MCF 10A (cell line): ENCODE measurements around the gene SLC6A9. TPM values are rescaled to one million over a fixed set of nuclear protein-coding genes. Genes with fewer than 3 reads are reported as not detected.

Source experiments
- BruUV-seq: library from RNA; stranded (reverse); fragments of 400-500 nt; replicated peaks from 2 replicates; lab custom pipeline; 2021; lab: Mats Ljungman, UMichigan
- CTCF ChIA-PET: fragments of 300-600 bp; sonication (Branson Sonifier 250); formaldehyde crosslinking; extraction: SDS; loops from one replicate; lab custom pipeline; 2021; ENCODE audit warnings: antibody characterized with exemption, inconsistent platforms; lab: Yijun Ruan, JAX
- POLR2A ChIA-PET: fragments of 300-600, 350-650 bp; sonication (Branson Sonifier 250); formaldehyde crosslinking; extraction: SDS; loops from one replicate; lab custom pipeline; 2020; ENCODE audit warnings: antibody characterized with exemption, inconsistent platforms; lab: Yijun Ruan, JAX
- DNase-seq: peaks from one replicate; pipeline ENCODE4 v3.0.0-alpha.2; 2018; ENCODE audit not compliant: unreplicated experiment
- H3K27ac Mint-ChIP-seq: one replicate; pipeline ENCODE4 v1.8.0; 2022; ENCODE audit warnings: mild to moderate bottlenecking, low read depth, mixed read lengths; ENCODE audit not compliant: unreplicated experiment
- H3K27me3 Mint-ChIP-seq: one replicate; pipeline ENCODE4 v1.8.0; 2022; ENCODE audit warnings: mixed read lengths; ENCODE audit not compliant: insufficient read depth, unreplicated experiment
- H3K36me3 Mint-ChIP-seq: one replicate; pipeline ENCODE4 v1.8.0; 2022; ENCODE audit warnings: mild to moderate bottlenecking, moderate library complexity, mixed read lengths; ENCODE audit not compliant: insufficient read depth, unreplicated experiment
- H3K4me1 Mint-ChIP-seq: one replicate; pipeline ENCODE4 v1.8.0; 2022; ENCODE audit warnings: mixed read lengths; ENCODE audit not compliant: insufficient read depth, unreplicated experiment
- H3K4me3 Mint-ChIP-seq: one replicate; pipeline ENCODE4 v1.8.0; 2022; ENCODE audit warnings: mild to moderate bottlenecking, moderate library complexity, mixed read lengths; ENCODE audit not compliant: unreplicated experiment
- H3K9me3 Mint-ChIP-seq: one replicate; pipeline ENCODE4 v1.8.0; 2022; ENCODE audit warnings: mixed read lengths; ENCODE audit not compliant: unreplicated experiment
- CTCF ChIP-seq: fragments of 200-600 bp; IDR thresholded peaks from one replicate; pipeline ENCODE4 v1.8.0; 2022; ENCODE audit warnings: antibody characterized with exemption, mild to moderate bottlenecking; ENCODE audit not compliant: unreplicated experiment
- intact Hi-C: fragments of 100-400 bp; cut with micrococcal nuclease; formaldehyde crosslinking; loops from 2 replicates; pipeline ENCODE4 v1.14.1; 2022
- total RNA-seq: library from RNA; stranded (reverse); gene quantifications from 2 replicates; pipeline ENCODE4 v1.2.3, GENCODE V29; 2022

SLC6A9 gene
- total RNA-seq, 1 experiment from 2014 or later, result 64.9 TPM

DNA sequence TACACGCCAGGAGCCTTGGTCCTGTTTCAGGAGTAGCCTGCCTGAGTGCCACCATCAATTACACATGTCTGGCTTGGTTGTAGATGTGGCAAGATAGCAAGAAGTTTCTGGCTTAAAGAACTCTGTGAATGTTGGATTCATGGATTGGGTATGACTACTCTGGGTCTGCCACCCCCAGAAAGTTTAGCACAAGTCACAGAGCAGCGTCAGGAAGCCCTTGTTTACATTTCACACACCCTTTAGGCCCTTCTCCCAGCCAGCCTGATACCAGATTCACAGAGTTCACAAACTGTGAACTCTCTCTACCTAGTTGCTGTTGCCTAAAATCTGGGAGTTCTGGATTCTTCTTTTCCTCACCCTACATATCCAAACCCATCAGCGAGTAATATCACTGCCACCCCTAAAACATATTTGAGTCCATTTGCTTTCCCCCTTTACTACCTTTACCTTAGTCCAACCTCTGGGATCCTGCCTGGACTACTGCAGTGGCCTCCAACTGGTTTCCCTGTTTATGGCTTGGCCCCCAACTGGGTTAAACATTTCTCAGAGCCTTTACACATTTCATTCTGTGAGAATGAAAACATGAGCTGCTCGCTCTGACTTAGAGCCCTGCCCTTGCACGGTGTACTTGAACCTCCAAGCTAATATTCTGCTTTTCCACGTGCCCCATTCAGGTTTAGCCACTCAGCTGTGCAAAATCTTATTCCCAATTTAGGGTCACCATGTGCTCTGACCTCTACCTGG is 43.9 kb downstream of the SLC6A9 start:
- POLR2A ChIA-PET, result interaction anchor here (0.7 to 5.0 kb wide), 2 partner anchors 12 to 84 kb away, joined by 3 to 30 read pairs; partner anchors contain the start of gene ATP6V0B
- Mint-ChIP-seq H3K4me1 (peaks cover 13% of the 10 kb centered on the region), H3K4me3 (no peak overlapping the region), H3K27ac (no peak overlapping the region), H3K36me3 (peaks cover 38% of the 10 kb centered on the region), H3K27me3 (no peaks in the 10 kb centered on the region), H3K9me3 (no peaks in the 10 kb centered on the region)
- no peak for TF ChIP-seq CTCF
- intact Hi-C loops, result no loop called here
- no TSS peak for BruUV-seq
- CTCF ChIA-PET, result interaction anchor here (1.2 to 1.4 kb wide), 2 partner anchors 53 to 61 kb away, joined by 5 to 6 read pairs; no protein-coding TSS in a partner anchor
- DNase-seq, result no peak

DNA sequence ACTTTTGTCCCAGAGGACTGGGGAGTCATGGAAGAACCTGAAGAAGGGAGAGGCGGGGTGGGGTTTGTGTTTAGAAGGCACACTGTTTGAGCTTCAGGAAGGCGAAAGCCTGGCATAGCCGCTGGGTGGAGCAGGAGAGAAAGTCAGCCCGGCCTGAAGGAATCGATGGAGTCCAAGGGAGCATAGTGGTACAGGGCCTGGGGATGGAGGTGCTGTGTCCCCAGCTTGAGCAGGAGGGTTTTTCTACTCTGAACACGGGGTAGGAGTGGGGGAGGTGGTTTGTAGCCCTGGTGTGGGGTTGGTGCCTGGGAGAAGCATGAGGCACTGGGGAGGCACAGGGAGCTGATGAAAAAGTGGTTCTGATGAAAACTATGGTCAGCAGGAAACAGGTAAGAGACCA is 44.5 kb downstream of the SLC6A9 start:
- Mint-ChIP-seq H3K4me3 (no peak overlapping the region), H3K27ac (no peak overlapping the region), H3K36me3 (peaks cover 37% of the 10 kb centered on the region), H3K27me3 (no peaks in the 10 kb centered on the region), H3K9me3 (no peaks in the 10 kb centered on the region), H3K4me1 (peaks cover 18% of the 10 kb centered on the region)
- DNase-seq, result no peak
- POLR2A ChIA-PET, result no interaction called here
- intact Hi-C loops, result no loop called here
- no TSS peak for BruUV-seq
- CTCF ChIA-PET, result interaction anchor here (0.6 to 1.2 kb wide), 2 partner anchors 12 to 62 kb away, joined by 3 to 6 read pairs; no protein-coding TSS in a partner anchor
- TF ChIP-seq CTCF, result no peak

DNA sequence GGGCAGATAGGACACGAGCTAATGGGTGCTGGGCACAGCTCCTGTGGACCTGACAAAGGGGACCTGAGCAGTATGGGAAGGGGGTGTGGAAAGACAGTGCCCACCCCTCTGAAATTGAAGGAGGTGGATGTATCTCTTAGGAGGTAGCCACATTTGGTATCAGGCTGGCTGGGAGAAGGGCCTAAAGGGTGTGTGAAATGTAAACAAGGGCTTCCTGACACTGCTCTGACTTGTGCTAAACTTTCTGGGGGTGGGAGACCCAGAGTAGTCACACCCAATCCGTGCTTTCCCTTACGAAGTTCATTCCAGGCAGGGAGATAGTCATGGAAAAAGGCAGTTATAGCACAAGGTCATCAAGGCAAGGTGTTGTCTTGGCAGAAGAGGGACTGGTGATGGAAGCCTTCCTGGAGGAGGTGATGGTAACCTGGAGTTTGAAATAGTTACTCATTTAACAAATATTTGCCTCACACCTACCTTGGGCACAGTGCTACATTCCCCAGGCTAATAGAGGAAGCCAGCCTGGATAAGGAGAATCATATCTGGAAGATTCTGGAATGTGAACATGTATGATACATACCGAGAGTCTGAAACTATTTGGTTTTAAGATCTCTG is 45.2 kb downstream of the SLC6A9 start:
- no peak for DNase-seq
- intact Hi-C loops, result no loop called here
- Mint-ChIP-seq H3K9me3 (no peaks in the 10 kb centered on the region), H3K4me1 (peaks cover 21% of the 10 kb centered on the region), H3K27ac (peak overlapping the region; percentile 19), H3K36me3 (peaks cover 31% of the 10 kb centered on the region), H3K4me3 (no peak overlapping the region), H3K27me3 (no peaks in the 10 kb centered on the region)
- no peak for TF ChIP-seq CTCF
- CTCF ChIA-PET, result interaction anchor here (0.5 to 0.6 kb wide), 2 partner anchors 13 to 612 kb away, joined by 3 to 4 read pairs; no protein-coding TSS in a partner anchor
- POLR2A ChIA-PET, result no interaction called here
- BruUV-seq, result no TSS peak

GRCh38 chr1:43984855-43985254 is 46.4 kb downstream of the SLC6A9 start:
- Mint-ChIP-seq H3K4me3 (no peak overlapping the region), H3K9me3 (no peaks in the 10 kb centered on the region), H3K36me3 (peaks cover 26% of the 10 kb centered on the region), H3K27me3 (no peaks in the 10 kb centered on the region), H3K4me1 (peaks cover 30% of the 10 kb centered on the region), H3K27ac (no peak overlapping the region)
- CTCF ChIA-PET, result interaction anchor here (0.6 kb wide), 1 partner anchor 26 kb away, joined by 3 read pairs; no protein-coding TSS in a partner anchor
- intact Hi-C loops, result no loop called here
- BruUV-seq, result no TSS peak
- POLR2A ChIA-PET, result no interaction called here
- no peak for DNase-seq
- no peak for TF ChIP-seq CTCF
